SJSA1 (cell line): ENCODE data around the gene CHPF. TPM values are rescaled to one million over a fixed set of nuclear protein-coding genes. Genes with fewer than 3 reads are reported as not detected.

Source experiments
- DNase-seq, 2 experiments: peaks; one replicate each; pipeline ENCODE4 v3.0.0-alpha.2; 2015 to 2020; ENCODE audit warnings: low spot score in 2 of 2, low read depth in 1 of 2
- H3K27ac ChIP-seq: fragments of 250-450 bp; sonication (Bioruptor Pico); 2 replicates; pipeline ENCODE4 v1.5.1; 2020; ENCODE audit warnings: mild to moderate bottlenecking, moderate library complexity
- H3K27me3 ChIP-seq: fragments of 250-450 bp; sonication (Bioruptor Pico); replicated peaks from 2 replicates; pipeline ENCODE4 v1.5.1; 2020; ENCODE audit warnings: mild to moderate bottlenecking, moderate library complexity
- H3K36me3 ChIP-seq: fragments of 250-450 bp; sonication (Bioruptor Pico); 2 replicates; pipeline ENCODE4 v1.5.1; 2020; ENCODE audit warnings: mild to moderate bottlenecking
- H3K4me1 ChIP-seq: fragments of 250-450 bp; sonication (Bioruptor Pico); replicated peaks from 2 replicates; pipeline ENCODE4 v1.6.1; 2021; ENCODE audit warnings: mild to moderate bottlenecking
- H3K4me3 ChIP-seq: fragments of 250-450 bp; sonication (Bioruptor Pico); 2 replicates; pipeline ENCODE4 v1.5.1; 2020; ENCODE audit warnings: mild to moderate bottlenecking
- H3K9me3 ChIP-seq: fragments of 250-450 bp; sonication (Bioruptor Pico); replicated peaks from 2 replicates; pipeline ENCODE4 v1.5.1; 2020; ENCODE audit warnings: mild to moderate bottlenecking
- total RNA-seq: library from RNA; depleted of rRNA; stranded (reverse); fragments of >200 nt; shearing (Covaris generic); gene quantifications from 2 replicates; pipeline ENCODE4 v1.2.3, GENCODE V29; 2014

The CHPF gene
- total RNA-seq, 1 experiment from 2014 or later, result 113 TPM

- Histone ChIP-seq H3K27me3 (peaks cover 44% of the 10 kb centered on the region), H3K4me3 (no peak overlapping the region), H3K9me3 (no peaks in the 10 kb centered on the region), H3K27ac (no peak overlapping the region), H3K36me3 (no peaks in the 10 kb centered on the region), H3K4me1 (peaks cover 15% of the 10 kb centered on the region)
- no peak for DNase-seq
Observed at GRCh38 chr2:219524817-219525216, 18.8 kb downstream of the CHPF start.

DNA sequence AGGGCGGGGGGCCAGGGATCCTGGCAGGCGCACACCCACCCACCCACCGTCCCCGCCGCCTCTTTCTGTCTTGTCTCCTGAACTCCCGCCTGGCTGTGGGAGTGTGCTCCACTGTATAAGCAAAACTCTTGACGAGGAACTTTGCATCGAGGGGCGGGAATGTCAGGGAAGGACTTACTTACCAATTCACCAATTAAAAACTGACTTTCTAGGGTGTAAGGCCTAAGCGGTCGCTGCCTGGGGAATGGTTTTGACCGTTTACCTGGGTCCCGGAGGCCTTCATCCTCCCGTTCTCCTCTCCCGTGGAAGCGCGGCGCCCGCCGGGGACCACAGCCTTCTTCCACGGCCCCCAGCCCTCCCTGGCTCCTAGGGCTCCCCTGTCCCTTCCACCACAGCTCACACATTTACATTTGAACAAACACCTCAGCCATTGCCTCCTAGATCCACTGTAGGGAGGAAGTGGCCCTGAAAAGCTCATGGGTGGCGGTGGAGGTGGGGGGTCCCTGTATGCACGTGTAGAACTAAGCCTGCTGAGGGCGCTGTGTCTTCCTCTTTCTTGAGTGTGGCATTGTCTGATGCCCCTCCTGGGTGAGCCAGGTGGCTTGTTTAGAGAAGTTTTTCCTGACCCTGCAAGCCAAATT, 20.5 kb downstream of the CHPF start:
- no peak overlapping the region for H3K4me3 ChIP-seq
- DNase-seq, result no peak
- no peaks in the 10 kb centered on the region for H3K9me3 ChIP-seq
- peaks cover 14% of the 10 kb centered on the region for H3K4me1 ChIP-seq
- H3K27ac ChIP-seq, result no peak overlapping the region
- H3K27me3 ChIP-seq, result peaks cover 33% of the 10 kb centered on the region
- H3K36me3 ChIP-seq, result no peaks in the 10 kb centered on the region

GRCh38 chr2:219522111-219523030, 21.2 kb downstream of the CHPF start:
- no peak overlapping the region for H3K27ac ChIP-seq
- no peak overlapping the region for H3K4me3 ChIP-seq
- peaks cover 14% of the 10 kb centered on the region for H3K4me1 ChIP-seq
- no peaks in the 10 kb centered on the region for H3K9me3 ChIP-seq
- DNase-seq, result no peak
- peaks cover 31% of the 10 kb centered on the region for H3K27me3 ChIP-seq
- no peaks in the 10 kb centered on the region for H3K36me3 ChIP-seq

DNA sequence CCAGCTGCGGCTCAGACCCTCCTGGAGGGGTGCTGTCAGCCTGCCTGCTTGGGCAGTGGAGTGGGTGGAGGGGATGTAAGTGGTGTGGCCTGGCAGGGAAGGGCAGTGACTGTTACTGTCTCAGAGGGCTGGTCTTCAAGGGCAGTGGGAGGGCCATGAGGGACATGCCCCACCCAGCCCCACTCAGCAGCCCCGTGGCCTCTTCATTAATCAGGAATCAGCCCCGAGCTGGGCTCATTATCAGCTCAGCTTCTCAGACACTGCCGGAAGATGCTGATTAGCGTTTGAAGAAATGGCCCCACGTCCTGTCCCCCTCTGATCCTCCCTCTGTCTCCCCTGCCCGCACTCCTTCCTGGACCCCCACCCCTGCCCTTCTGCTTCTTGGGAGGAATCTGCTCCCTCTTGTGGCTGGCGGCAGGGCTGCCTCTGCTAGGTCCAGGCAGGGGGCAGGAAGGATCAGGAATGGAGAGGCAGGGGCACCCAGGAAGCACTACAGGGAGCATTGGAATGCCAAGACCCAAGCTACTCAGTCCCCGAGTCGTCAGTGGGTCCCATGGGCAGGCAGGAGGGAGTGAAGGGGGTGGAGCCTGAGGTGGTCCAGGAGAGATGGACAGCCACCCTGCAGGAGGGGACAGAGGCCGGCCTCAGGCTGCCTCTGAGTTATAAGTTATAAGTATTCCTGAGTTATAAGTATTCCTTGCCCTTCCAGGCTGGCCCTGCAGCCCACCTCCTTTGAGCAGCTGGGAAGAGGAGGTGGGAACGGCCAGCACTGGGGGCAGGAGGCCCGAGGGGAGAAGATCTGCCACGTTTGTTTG, 22.3 kb downstream of the CHPF start:
- peak in 1 of 2 experiments; percentile 37 for DNase-seq
- Histone ChIP-seq H3K4me1 (peaks cover 14% of the 10 kb centered on the region), H3K4me3 (no peak overlapping the region)

GRCh38 chr2:219520079-219520478, 23.5 kb downstream of the CHPF start:
- DNase-seq, result no peak
- Histone ChIP-seq H3K4me3 (no peak overlapping the region), H3K4me1 (peaks cover 14% of the 10 kb centered on the region), H3K27me3 (peaks cover 31% of the 10 kb centered on the region), H3K9me3 (no peaks in the 10 kb centered on the region), H3K27ac (no peak overlapping the region), H3K36me3 (no peaks in the 10 kb centered on the region)

More for the DNA sequence above, 22.3 kb downstream of the CHPF start:
- peaks cover 25% of the 10 kb centered on the region for H3K27me3 ChIP-seq
- no peak overlapping the region for H3K27ac ChIP-seq
- H3K9me3 ChIP-seq, result no peaks in the 10 kb centered on the region
- H3K36me3 ChIP-seq, result no peaks in the 10 kb centered on the region

GRCh38 chr2:219519526-219519916, 24.1 kb downstream of the CHPF start:
- H3K36me3 ChIP-seq, result no peaks in the 10 kb centered on the region
- no peak for DNase-seq
- H3K4me1 ChIP-seq, result peaks cover 14% of the 10 kb centered on the region
- no peak overlapping the region for H3K4me3 ChIP-seq
- H3K9me3 ChIP-seq, result no peaks in the 10 kb centered on the region
- H3K27me3 ChIP-seq, result peaks cover 36% of the 10 kb centered on the region
- no peak overlapping the region for H3K27ac ChIP-seq

- no peak overlapping the region for H3K4me3 ChIP-seq
- no peak overlapping the region for H3K27ac ChIP-seq
- DNase-seq, result no peak
- H3K36me3 ChIP-seq, result no peaks in the 10 kb centered on the region
- H3K27me3 ChIP-seq, result peaks cover 44% of the 10 kb centered on the region
- no peaks in the 10 kb centered on the region for H3K9me3 ChIP-seq
- H3K4me1 ChIP-seq, result peaks cover 14% of the 10 kb centered on the region
Observed at GRCh38 chr2:219517954-219518778, 25.4 kb downstream of the CHPF start.

GRCh38 chr2:219516888-219517287, 26.7 kb downstream of the CHPF start:
- H3K36me3 ChIP-seq, result no peaks in the 10 kb centered on the region
- no peak overlapping the region for H3K27ac ChIP-seq
- no peak for DNase-seq
- no peak overlapping the region for H3K4me3 ChIP-seq
- H3K27me3 ChIP-seq, result peaks cover 55% of the 10 kb centered on the region
- peaks cover 7% of the 10 kb centered on the region for H3K4me1 ChIP-seq
- H3K9me3 ChIP-seq, result no peaks in the 10 kb centered on the region

DNA sequence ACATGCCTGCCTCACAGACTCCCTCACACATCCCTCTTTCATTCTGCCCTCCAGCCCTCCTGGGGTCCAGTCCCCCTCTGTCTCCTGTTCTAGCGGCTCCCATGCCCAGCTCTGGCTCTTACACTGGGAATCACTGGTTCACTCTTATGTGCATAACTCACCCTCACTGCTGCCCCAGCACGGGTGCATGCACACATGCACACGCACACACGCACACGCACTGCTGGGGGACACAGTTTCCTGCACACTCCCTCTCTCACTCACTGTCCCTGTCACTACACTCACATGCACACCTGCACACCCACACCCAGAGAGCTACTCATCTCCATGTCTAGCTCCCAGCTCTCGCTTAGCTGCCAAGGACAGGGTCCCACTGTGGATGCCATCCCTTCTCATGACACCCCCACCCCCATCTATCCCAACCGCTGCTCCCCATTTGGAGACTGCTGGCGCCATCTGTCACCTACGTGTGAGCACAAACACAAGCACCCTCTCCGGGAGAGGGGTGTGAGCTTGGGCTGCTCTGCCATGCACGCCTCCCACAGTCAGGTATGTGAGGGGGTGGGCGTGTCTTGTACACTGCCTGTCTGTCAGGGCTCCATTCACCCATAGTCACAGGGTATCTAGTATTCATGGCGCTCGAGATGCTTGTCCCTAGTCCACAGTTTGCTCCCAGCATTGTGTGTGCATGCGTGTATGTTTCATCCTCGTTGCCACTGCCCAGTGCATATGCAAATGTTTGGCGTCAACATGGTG, 27.6 kb downstream of the CHPF start:
- no peak overlapping the region for H3K27ac ChIP-seq
- no peak for DNase-seq

DNA sequence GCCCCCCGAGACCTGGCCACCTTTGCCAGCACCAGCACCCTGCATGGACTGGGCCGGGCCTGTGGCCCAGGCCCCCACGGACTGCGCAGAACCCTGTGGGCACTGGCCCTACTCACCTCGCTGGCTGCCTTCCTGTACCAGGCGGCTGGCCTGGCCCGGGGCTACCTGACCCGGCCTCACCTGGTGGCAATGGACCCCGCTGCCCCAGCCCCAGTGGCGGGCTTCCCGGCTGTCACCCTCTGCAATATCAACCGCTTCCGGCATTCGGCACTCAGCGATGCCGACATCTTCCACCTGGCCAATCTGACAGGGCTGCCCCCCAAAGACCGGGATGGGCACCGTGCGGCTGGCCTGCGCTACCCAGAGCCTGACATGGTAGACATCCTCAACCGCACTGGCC, 28.8 kb downstream of the CHPF start:
- H3K27ac ChIP-seq, result no peak overlapping the region
- H3K4me3 ChIP-seq, result no peak overlapping the region
- H3K27me3 ChIP-seq, result peaks cover 72% of the 10 kb centered on the region
- no peaks in the 10 kb centered on the region for H3K36me3 ChIP-seq
- no peaks in the 10 kb centered on the region for H3K9me3 ChIP-seq
- H3K4me1 ChIP-seq, result peaks cover 7% of the 10 kb centered on the region
- DNase-seq, result no peak

More for the DNA sequence above, 27.6 kb downstream of the CHPF start:
- Histone ChIP-seq H3K36me3 (no peaks in the 10 kb centered on the region), H3K4me3 (no peak overlapping the region), H3K4me1 (no peaks in the 10 kb centered on the region), H3K27me3 (peaks cover 60% of the 10 kb centered on the region), H3K9me3 (no peaks in the 10 kb centered on the region)

DNA sequence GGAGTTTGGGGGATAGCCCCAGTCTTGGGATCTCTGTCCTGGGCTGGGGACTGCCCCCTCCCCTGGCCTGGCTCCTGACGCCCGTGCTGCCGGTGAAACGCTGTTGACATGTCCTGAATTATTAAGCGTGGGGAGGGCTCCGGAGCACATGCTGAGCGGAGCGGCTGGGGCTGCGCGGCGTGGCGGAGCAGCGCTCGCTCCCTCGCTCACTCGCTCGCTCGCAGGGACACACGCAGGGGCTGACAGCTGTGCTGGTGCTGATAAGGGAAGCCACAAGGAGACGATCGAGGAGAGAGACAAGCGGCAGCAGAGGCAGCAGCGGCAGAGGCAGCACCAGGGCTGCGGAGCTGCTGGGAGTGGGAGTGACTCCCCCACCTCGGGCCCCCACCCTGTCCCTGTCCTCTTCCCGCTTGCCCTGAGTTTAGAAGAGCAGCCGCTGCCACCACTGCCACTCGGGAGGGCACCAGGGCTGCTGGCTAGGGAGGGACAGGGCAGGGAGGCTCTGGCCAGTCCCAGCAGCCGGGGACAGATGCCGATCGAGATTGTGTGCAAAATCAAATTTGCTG, 29.3 kb downstream of the CHPF start, which contains the start of gene ASIC4:
ASIC4 (plus strand) TSS at position 287 of the 566 bp plus-strand sequence; CDS start at position 530, 243 bp downstream.
- Histone ChIP-seq H3K4me1 (peaks cover 10% of the 10 kb centered on the region), H3K36me3 (no peaks in the 10 kb centered on the region), H3K4me3 (no peak within 1 kb of the TSS), H3K9me3 (no peaks in the 10 kb centered on the region), H3K27me3 (peaks cover 76% of the 10 kb centered on the region), H3K27ac (no peak within 1 kb of the TSS)
- DNase-seq, result no peak

- no peak for DNase-seq
- Histone ChIP-seq H3K27ac (no peak overlapping the region), H3K9me3 (no peaks in the 10 kb centered on the region), H3K4me3 (no peak overlapping the region), H3K27me3 (peaks cover 76% of the 10 kb centered on the region), H3K36me3 (no peaks in the 10 kb centered on the region), H3K4me1 (peaks cover 10% of the 10 kb centered on the region)
Observed at GRCh38 chr2:219513787-219514186, 29.8 kb downstream of the CHPF start.
